ES-I3 (cell line): ENCODE measurements around the gene OMP.

Experiments used
- H3K36me3 ChIP-seq: 2 replicates; pipeline ENCODE4 v1.6.1; 2013; ENCODE audit warnings: mild to moderate bottlenecking, low read length, control low read depth, moderate library complexity; ENCODE audit not compliant: insufficient read depth
- H3K4me1 ChIP-seq: 2 replicates; pipeline ENCODE4 v1.6.1; 2013; ENCODE audit warnings: mild to moderate bottlenecking, control low read depth, low read length; ENCODE audit not compliant: insufficient read depth
- H3K9ac ChIP-seq: 2 replicates; pipeline ENCODE4 v1.6.1; 2013; ENCODE audit warnings: low read depth, mild to moderate bottlenecking, low read length, moderate library complexity
- H3K9me3 ChIP-seq: 2 replicates; pipeline ENCODE4 v1.6.1; 2013; ENCODE audit warnings: mild to moderate bottlenecking, low read length, moderate library complexity; ENCODE audit not compliant: control insufficient read depth, insufficient read depth

The OMP gene

GRCh38 chr11:77064648-77065217, 37.9 kb upstream of the OMP start:
- H3K36me3 ChIP-seq = no peaks in the 10 kb centered on the region
- no peak overlapping the region for H3K9ac ChIP-seq
- no peaks in the 10 kb centered on the region for H3K9me3 ChIP-seq
- 0 out of 2 replicates have a peak, but pooled peaks cover 6% of the 10 kb centered on the region for H3K4me1 ChIP-seq

- Histone ChIP-seq H3K9me3 (no peaks in the 10 kb centered on the region), H3K9ac (peak overlapping the region; percentile 78)
These were observed 36.8 kb upstream of the OMP start for GRCh38 chr11:77065878-77066228.

GRCh38 chr11:77066229-77067042, 36.2 kb upstream of the OMP start, which contains the start of gene CAPN5:
TSS of gene CAPN5 (plus strand) at chr11:77066971. CDS start at chr11:77084887, 17,916 bp downstream.
- H3K36me3 ChIP-seq = no peaks in the 10 kb centered on the region

More at GRCh38 chr11:77065878-77066228, 36.8 kb upstream of the OMP start:
- Histone ChIP-seq H3K36me3 (no peaks in the 10 kb centered on the region), H3K4me1 (0 out of 2 replicates have a peak, but pooled peaks cover 6% of the 10 kb centered on the region)

GRCh38 chr11:77067861-77068443, 34.7 kb upstream of the OMP start:
- no peaks in the 10 kb centered on the region for H3K36me3 ChIP-seq
- no peaks in the 10 kb centered on the region for H3K9me3 ChIP-seq
- 0 out of 2 replicates have a peak, but pooled peaks cover 6% of the 10 kb centered on the region for H3K4me1 ChIP-seq
- H3K9ac ChIP-seq = peak overlapping the region; percentile 78; the same call in 1 of the 2 replicates

More at GRCh38 chr11:77066229-77067042, 36.2 kb upstream of the OMP start, which contains the start of gene CAPN5:
- H3K9me3 ChIP-seq = no peaks in the 10 kb centered on the region
- H3K9ac ChIP-seq = peak within 1 kb of the TSS; percentile 78
- H3K4me1 ChIP-seq = 0 out of 2 replicates have a peak, but pooled peaks cover 6% of the 10 kb centered on the region

- Histone ChIP-seq H3K36me3 (no peaks in the 10 kb centered on the region), H3K4me1 (peaks cover 9% of the 10 kb centered on the region; the same call in 1 of the 2 replicates), H3K9me3 (no peaks in the 10 kb centered on the region), H3K9ac (no peak overlapping the region)
These were observed 33.9 kb upstream of the OMP start for GRCh38 chr11:77068457-77069335.

- H3K4me1 ChIP-seq = peaks cover 9% of the 10 kb centered on the region; the same call in 1 of the 2 replicates
These were observed 33.2 kb upstream of the OMP start for GRCh38 chr11:77069336-77069968.

GRCh38 chr11:77069969-77070582, 32.6 kb upstream of the OMP start:
- H3K9ac ChIP-seq = no peak overlapping the region
- H3K9me3 ChIP-seq = no peaks in the 10 kb centered on the region
- peaks cover 9% of the 10 kb centered on the region; the same call in 1 of the 2 replicates for H3K4me1 ChIP-seq
- H3K36me3 ChIP-seq = no peaks in the 10 kb centered on the region

More at GRCh38 chr11:77069336-77069968, 33.2 kb upstream of the OMP start:
- Histone ChIP-seq H3K9ac (no peak overlapping the region), H3K9me3 (no peaks in the 10 kb centered on the region), H3K36me3 (no peaks in the 10 kb centered on the region)

- Histone ChIP-seq H3K9me3 (no peaks in the 10 kb centered on the region), H3K9ac (no peak overlapping the region), H3K4me1 (peaks cover 3% of the 10 kb centered on the region; the same call in 1 of the 2 replicates), H3K36me3 (no peaks in the 10 kb centered on the region)
These were observed 31.6 kb upstream of the OMP start for GRCh38 chr11:77071077-77071476.

GRCh38 chr11:77071671-77072605, 30.7 kb upstream of the OMP start:
- Histone ChIP-seq H3K36me3 (no peaks in the 10 kb centered on the region), H3K4me1 (peaks cover 3% of the 10 kb centered on the region; the same call in 1 of the 2 replicates), H3K9ac (no peak overlapping the region), H3K9me3 (no peaks in the 10 kb centered on the region)

- peaks cover 3% of the 10 kb centered on the region; the same call in 1 of the 2 replicates for H3K4me1 ChIP-seq
- H3K9me3 ChIP-seq = no peaks in the 10 kb centered on the region
- H3K36me3 ChIP-seq = no peaks in the 10 kb centered on the region
- H3K9ac ChIP-seq = no peak overlapping the region
These were observed 29.8 kb upstream of the OMP start for GRCh38 chr11:77072851-77073327.

GRCh38 chr11:77073328-77074001, 29.2 kb upstream of the OMP start:
- Histone ChIP-seq H3K36me3 (no peaks in the 10 kb centered on the region), H3K9ac (no peak overlapping the region), H3K4me1 (peaks cover 3% of the 10 kb centered on the region; the same call in 1 of the 2 replicates), H3K9me3 (no peaks in the 10 kb centered on the region)

- H3K9ac ChIP-seq = no peak overlapping the region
These were observed 28.4 kb upstream of the OMP start for GRCh38 chr11:77074205-77074604.

More at GRCh38 chr11:77074205-77074604, 28.4 kb upstream of the OMP start:
- Histone ChIP-seq H3K4me1 (peaks cover 3% of the 10 kb centered on the region; the same call in 1 of the 2 replicates), H3K9me3 (no peaks in the 10 kb centered on the region), H3K36me3 (no peaks in the 10 kb centered on the region)
